HEK293T (cell line): ENCODE results near the gene CHEK1.

Experiments
- BHLHE40 ChIP-seq: fragments of 450-650 bp; IDR thresholded peaks from 2 replicates; pipeline ENCODE4 v1.6.1; 2016; ENCODE audit warnings: mild to moderate bottlenecking, moderate library complexity, borderline replicate concordance
- ELF4 ChIP-seq: fragments of 450-650 bp; IDR thresholded peaks from 2 replicates; pipeline ENCODE4 v1.6.1; 2017; ENCODE audit warnings: antibody characterized with exemption
- FOXA1 ChIP-seq: fragments of 450-650 bp; IDR thresholded peaks from 2 replicates; pipeline ENCODE4 v1.6.1; 2016; ENCODE audit warnings: mild to moderate bottlenecking
- FOXM1 ChIP-seq: fragments of 450-650 bp; IDR thresholded peaks from 2 replicates; pipeline ENCODE4 v1.6.1; 2017; ENCODE audit warnings: mild to moderate bottlenecking, borderline replicate concordance
- LEF1 ChIP-seq: fragments of 450-650 bp; IDR thresholded peaks from 2 replicates; pipeline ENCODE4 v1.6.1; 2017; ENCODE audit warnings: mild to moderate bottlenecking, borderline replicate concordance
- NFRKB ChIP-seq: fragments of 450-650 bp; IDR thresholded peaks from 2 replicates; pipeline ENCODE4 v1.6.1; 2016; ENCODE audit warnings: mild to moderate bottlenecking, moderate library complexity
- SP1 ChIP-seq: fragments of 450-650 bp; IDR thresholded peaks from 2 replicates; pipeline ENCODE4 v1.6.1; 2017
- ZNF384 ChIP-seq: fragments of 450-650 bp; IDR thresholded peaks from 2 replicates; pipeline ENCODE4 v1.6.1; 2016
- TF ChIP-seq, protein P1 (sequence below): fragments of 450-650 bp; IDR thresholded peaks from 2 replicates; pipeline ENCODE4 v1.6.1; 2016

DNA sequence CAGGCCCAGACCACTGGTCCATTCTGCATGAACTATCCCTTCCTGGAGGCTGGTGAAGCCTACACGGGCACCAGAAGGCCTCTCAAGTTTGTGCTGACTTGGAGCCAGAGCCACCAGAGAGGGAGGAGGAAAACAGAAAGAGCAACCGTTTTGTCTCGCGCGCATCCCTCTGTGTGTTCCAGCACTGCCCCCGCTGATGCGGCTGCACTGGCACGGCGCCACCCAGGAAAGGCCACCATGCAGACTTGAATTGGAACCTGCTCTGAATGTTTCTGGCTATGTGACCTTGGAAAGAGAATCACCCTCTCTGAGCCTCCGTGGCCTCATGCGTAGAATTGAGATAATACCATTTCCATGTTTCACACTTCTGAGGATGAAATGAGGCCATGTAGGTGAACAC lies 63.1 kb downstream of the CHEK1 start:
- TF ChIP-seq FOXA1, result no peak
- TF ChIP-seq, protein P1, sequence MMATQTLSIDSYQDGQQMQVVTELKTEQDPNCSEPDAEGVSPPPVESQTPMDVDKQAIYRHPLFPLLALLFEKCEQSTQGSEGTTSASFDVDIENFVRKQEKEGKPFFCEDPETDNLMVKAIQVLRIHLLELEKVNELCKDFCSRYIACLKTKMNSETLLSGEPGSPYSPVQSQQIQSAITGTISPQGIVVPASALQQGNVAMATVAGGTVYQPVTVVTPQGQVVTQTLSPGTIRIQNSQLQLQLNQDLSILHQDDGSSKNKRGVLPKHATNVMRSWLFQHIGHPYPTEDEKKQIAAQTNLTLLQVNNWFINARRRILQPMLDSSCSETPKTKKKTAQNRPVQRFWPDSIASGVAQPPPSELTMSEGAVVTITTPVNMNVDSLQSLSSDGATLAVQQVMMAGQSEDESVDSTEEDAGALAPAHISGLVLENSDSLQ, result no peak
- no peak for TF ChIP-seq NFRKB
- no peak for TF ChIP-seq LEF1
- TF ChIP-seq FOXM1, result no peak
- no peak for TF ChIP-seq ELF4
- no peak for TF ChIP-seq BHLHE40
- TF ChIP-seq ZNF384, result no peak
- TF ChIP-seq SP1, result no peak
